ENCODE results near the gene ZBTB34. TPM values are rescaled to one million over a fixed set of nuclear protein-coding genes. Genes with fewer than 3 reads are reported as not detected.

ZBTB34 gene
- total RNA-seq, 1 experiment from 2014 or later, result 15.8 TPM

DNA sequence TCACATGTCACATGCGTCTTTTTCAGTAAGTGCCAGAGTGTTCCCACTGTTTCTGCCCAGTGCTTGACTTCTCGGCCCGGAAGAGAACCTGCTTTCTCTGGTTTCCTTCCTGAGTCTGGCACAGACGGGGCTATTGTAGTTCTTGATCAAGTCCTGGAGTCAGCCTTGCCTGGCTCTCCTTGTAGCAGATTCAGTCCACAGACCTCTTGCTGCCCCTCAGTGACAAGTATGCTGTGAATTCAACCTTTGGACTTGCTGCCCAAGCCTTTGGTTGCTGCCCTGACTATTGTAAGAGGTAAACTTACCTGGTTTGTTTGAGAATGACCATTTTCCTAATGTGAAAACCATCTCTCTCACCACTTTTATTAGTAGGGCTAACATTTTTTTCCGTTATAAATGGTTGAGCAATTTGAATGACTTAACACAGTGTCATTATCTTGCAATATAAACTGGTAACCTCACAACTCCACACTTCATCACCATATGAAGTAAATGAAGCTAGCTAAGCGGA is 24.7 kb downstream of the ZBTB34 start:
- no peak overlapping the region for H3K4ac ChIP-seq (ENCODE audit: low read depth, low read length)
- no peak overlapping the region for H2BK5ac ChIP-seq (ENCODE audit: insufficient read length, low read length)
- no peaks in the 10 kb centered on the region for H3K27me3 ChIP-seq (ENCODE audit: insufficient read depth, low read length)
- no peak overlapping the region for H3K27ac ChIP-seq (ENCODE audit: insufficient read length, low read depth, low read length)
- H2BK15ac ChIP-seq (ENCODE audit: low read depth, low read length), result no peak overlapping the region
- no peaks in the 10 kb centered on the region for H3K79me2 ChIP-seq (ENCODE audit: insufficient read depth, low read length)
- H4K91ac ChIP-seq (ENCODE audit: insufficient read length, low read depth, low read length), result no peak overlapping the region
- no peak overlapping the region for H2AK5ac ChIP-seq (ENCODE audit: insufficient read length, low read length)
- H3K36me3 Mint-ChIP-seq (ENCODE audit: insufficient read depth in 1 of 3, low read depth in 3 of 3), result peaks cover 8 to 10% (median 10%) of the 10 kb centered on the region in 3 experiments; a peak in 6 of 7 replicates
- no peak overlapping the region for H3K18ac ChIP-seq (ENCODE audit: insufficient read length, low read depth, low read length)
- H2AFZ ChIP-seq (ENCODE audit: low read length), result no peak overlapping the region
- no peak overlapping the region for H4K5ac ChIP-seq (ENCODE audit: insufficient read length, low read depth, low read length)
- H3K9me3 ChIP-seq (ENCODE audit: control insufficient read depth, low read depth, low read length), result no peaks in the 10 kb centered on the region
- no peaks in the 10 kb centered on the region for H4K20me1 ChIP-seq (ENCODE audit: control insufficient read depth, insufficient read depth, insufficient read length)
- no peak overlapping the region for H2BK12ac ChIP-seq (ENCODE audit: insufficient read length, low read depth, low read length)
- no peak overlapping the region for H3K27ac Mint-ChIP-seq
- H3K4me3 Mint-ChIP-seq, result no peak overlapping the region
- no peaks in the 10 kb centered on the region for H3K23me2 ChIP-seq (ENCODE audit: insufficient read length, low read depth, low read length, poor library complexity, severe bottlenecking)
- H2BK120ac ChIP-seq (ENCODE audit: low read depth, low read length, poor library complexity, severe bottlenecking), result no peak overlapping the region
- no peaks in the 10 kb centered on the region for H3K9me3 Mint-ChIP-seq
- H3K56ac ChIP-seq (ENCODE audit: insufficient read length, low read depth, low read length), result no peak overlapping the region
- TF ChIP-seq, protein P1, sequence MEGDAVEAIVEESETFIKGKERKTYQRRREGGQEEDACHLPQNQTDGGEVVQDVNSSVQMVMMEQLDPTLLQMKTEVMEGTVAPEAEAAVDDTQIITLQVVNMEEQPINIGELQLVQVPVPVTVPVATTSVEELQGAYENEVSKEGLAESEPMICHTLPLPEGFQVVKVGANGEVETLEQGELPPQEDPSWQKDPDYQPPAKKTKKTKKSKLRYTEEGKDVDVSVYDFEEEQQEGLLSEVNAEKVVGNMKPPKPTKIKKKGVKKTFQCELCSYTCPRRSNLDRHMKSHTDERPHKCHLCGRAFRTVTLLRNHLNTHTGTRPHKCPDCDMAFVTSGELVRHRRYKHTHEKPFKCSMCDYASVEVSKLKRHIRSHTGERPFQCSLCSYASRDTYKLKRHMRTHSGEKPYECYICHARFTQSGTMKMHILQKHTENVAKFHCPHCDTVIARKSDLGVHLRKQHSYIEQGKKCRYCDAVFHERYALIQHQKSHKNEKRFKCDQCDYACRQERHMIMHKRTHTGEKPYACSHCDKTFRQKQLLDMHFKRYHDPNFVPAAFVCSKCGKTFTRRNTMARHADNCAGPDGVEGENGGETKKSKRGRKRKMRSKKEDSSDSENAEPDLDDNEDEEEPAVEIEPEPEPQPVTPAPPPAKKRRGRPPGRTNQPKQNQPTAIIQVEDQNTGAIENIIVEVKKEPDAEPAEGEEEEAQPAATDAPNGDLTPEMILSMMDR (conservative IDR thresholded peaks at IDR 0.05), result no peak
- DNase-seq, result no peak
- peaks cover 12 to 27% of the 10 kb centered on the region in 2 experiments for H3K4me1 Mint-ChIP-seq
- no peak overlapping the region for H3K4me2 ChIP-seq (ENCODE audit: insufficient read depth, insufficient read length, low read length)
- H4K8ac ChIP-seq (replicated peaks; ENCODE audit: insufficient read length, low read depth, low read length), result no peak overlapping the region
- H3T11ph ChIP-seq (ENCODE audit: low read length), result no peak overlapping the region
- no peaks in the 10 kb centered on the region for H3K79me1 ChIP-seq (ENCODE audit: insufficient read depth, low read depth, low read length, poor library complexity, severe bottlenecking)
- H3K14ac ChIP-seq (ENCODE audit: insufficient read depth, low read length), result no peak overlapping the region
- no CpG with 5 or more reads among the region's 6 CpGs for WGBS (ENCODE audit: extremely low coverage, insufficient read length, low lambda C conversion rate)
- H3K4me1 ChIP-seq (ENCODE audit: insufficient read depth, low read length), result no peaks in the 10 kb centered on the region; the same call in 1 of the 2 replicates
- H3K23ac ChIP-seq (ENCODE audit: insufficient read length, low read depth, low read length), result no peak overlapping the region
- no peaks in the 10 kb centered on the region; the same call in 1 of the 2 replicates for H3K27me3 Mint-ChIP-seq (ENCODE audit: low read depth)
- H2BK20ac ChIP-seq (ENCODE audit: low read depth, low read length, poor library complexity, severe bottlenecking), result no peak overlapping the region
- no peak overlapping the region for H3K9ac ChIP-seq (ENCODE audit: extremely low read depth, insufficient read length, low read length)
